Glutamatergic neuron (in vitro differentiated cells): ENCODE results near the gene IRGQ. TPM values are rescaled to one million over a fixed set of nuclear protein-coding genes. Genes with fewer than 3 reads are reported as not detected.
A peak's percentile ranks its signal among the peaks of the same experiment; 100 is the strongest.

Source experiments
- DNase-seq: peaks from one replicate; pipeline ENCODE4 v3.0.0; 2022
- H3K27ac Mint-ChIP-seq: one replicate; pipeline ENCODE4 v1.8.0; 2020; ENCODE audit warnings: mild to moderate bottlenecking, mixed read lengths, inconsistent platforms; ENCODE audit not compliant: unreplicated experiment
- H3K27me3 Mint-ChIP-seq: one replicate; pipeline ENCODE4 v1.8.0; 2020; ENCODE audit warnings: mild to moderate bottlenecking, moderate library complexity, mixed read lengths, inconsistent platforms; ENCODE audit not compliant: unreplicated experiment
- H3K36me3 Mint-ChIP-seq: one replicate; pipeline ENCODE4 v1.8.0; 2020; ENCODE audit warnings: mild to moderate bottlenecking, mixed read lengths, inconsistent platforms; ENCODE audit not compliant: unreplicated experiment
- H3K4me1 Mint-ChIP-seq: one replicate; pipeline ENCODE4 v1.8.0; 2020; ENCODE audit warnings: mild to moderate bottlenecking, low read depth, mixed read lengths, inconsistent platforms; ENCODE audit not compliant: unreplicated experiment
- H3K4me3 Mint-ChIP-seq: one replicate; pipeline ENCODE4 v1.8.0; 2020; ENCODE audit warnings: mild to moderate bottlenecking, mixed read lengths, inconsistent platforms; ENCODE audit not compliant: unreplicated experiment
- H3K9me3 Mint-ChIP-seq: one replicate; pipeline ENCODE4 v1.8.0; 2020; ENCODE audit warnings: mild to moderate bottlenecking, moderate library complexity, mixed read lengths, inconsistent platforms; ENCODE audit not compliant: unreplicated experiment
- CTCF ChIP-seq: fragments of 200-600 bp; sonication (generic); IDR thresholded peaks from one replicate; pipeline ENCODE4 v1.5.0; 2021; ENCODE audit not compliant: partially characterized antibody, unreplicated experiment
- total RNA-seq: library from RNA; stranded (reverse); fragmentation: NEBNext Ultra II Directional; extraction: Animal tissue kit (Norgen Biotek cat#: 25700); gene quantifications from one replicate; pipeline ENCODE4 v1.2.1, GENCODE V29; 2021; ENCODE audit not compliant: unreplicated experiment

The IRGQ gene
- total RNA-seq, 1 donor from 2014 or later: 184 TPM

GRCh38 chr19:43581467-43581866, 14.5 kb downstream of the IRGQ start:
- Mint-ChIP-seq H3K36me3 (peaks cover 4% of the 10 kb centered on the region), H3K9me3 (peaks cover 7% of the 10 kb centered on the region), H3K27ac (no peak overlapping the region), H3K27me3 (peaks cover 4% of the 10 kb centered on the region), H3K4me1 (no peaks in the 10 kb centered on the region), H3K4me3 (no peak overlapping the region)
- no peak for TF ChIP-seq CTCF
- no peak for DNase-seq

GRCh38 chr19:43578787-43579186, 17.1 kb downstream of the IRGQ start:
- Mint-ChIP-seq H3K36me3 (no peaks in the 10 kb centered on the region), H3K4me3 (peak overlapping the region; percentile 53), H3K27ac (no peak overlapping the region), H3K27me3 (peaks cover 5% of the 10 kb centered on the region), H3K4me1 (peaks cover 1% of the 10 kb centered on the region), H3K9me3 (peaks cover 12% of the 10 kb centered on the region)
- no peak for DNase-seq
- TF ChIP-seq CTCF: no peak

- Mint-ChIP-seq H3K4me1 (peaks cover 10% of the 10 kb centered on the region), H3K36me3 (no peaks in the 10 kb centered on the region), H3K27ac (peak overlapping the region; percentile 73), H3K9me3 (peaks cover 12% of the 10 kb centered on the region), H3K4me3 (peak overlapping the region; percentile 100), H3K27me3 (peaks cover 5% of the 10 kb centered on the region)
- no peak for DNase-seq
- no peak for TF ChIP-seq CTCF
These were observed 19.7 kb downstream of the IRGQ start for GRCh38 chr19:43575955-43576878.

- peaks cover 14% of the 10 kb centered on the region for H3K4me1 Mint-ChIP-seq
- H3K27ac Mint-ChIP-seq: peak within 1 kb of the TSS; percentile 96
- peak; percentile 97 for DNase-seq
- H3K4me3 Mint-ChIP-seq: peak within 1 kb of the TSS; percentile 100
- TF ChIP-seq CTCF: no peak
- peaks cover 5% of the 10 kb centered on the region for H3K27me3 Mint-ChIP-seq
- H3K9me3 Mint-ChIP-seq: peaks cover 17% of the 10 kb centered on the region
- no peaks in the 10 kb centered on the region for H3K36me3 Mint-ChIP-seq
These were observed 20.6 kb downstream of the IRGQ start, which contains the start of the genes PINLYP and XRCC1 for GRCh38 chr19:43575156-43575950. Gene PINLYP (plus strand): TSS chr19:43575801. CDS start chr19:43577192, 1,391 bp downstream. Gene XRCC1 (minus strand): TSS chr19:43575527. CDS start chr19:43575458, 69 bp downstream.
